Activated naive CD4-positive, alpha-beta T cell treated with Interleukin-2 at 50 U/mL for 16 hours (primary cell): ENCODE measurements around the gene CBLB.
"Not testable (repeated sequence)": the region's sequence is repeated elsewhere in the genome, so short reads cannot be mapped to it uniquely, and the experiment has no call there.

Experiments
- DNase-seq: peaks from one replicate; pipeline ENCODE4 v3.0.0-alpha.2; 2020

CBLB gene

GRCh38 chr3:105815331-105815730 lies 53.5 kb downstream of the CBLB start:
- DNase-seq: not testable (repeated sequence)

GRCh38 chr3:105813710-105814109 lies 55.1 kb downstream of the CBLB start:
- no peak for DNase-seq

GRCh38 chr3:105812194-105812586 lies 56.6 kb downstream of the CBLB start:
- no peak for DNase-seq

- no peak for DNase-seq
Measured at GRCh38 chr3:105811518-105812193, 57.2 kb downstream of the CBLB start.

GRCh38 chr3:105809208-105809888 lies 59.5 kb downstream of the CBLB start:
- DNase-seq: no peak

- no peak for DNase-seq
Measured at GRCh38 chr3:105807701-105808100, 61.1 kb downstream of the CBLB start.

- no peak for DNase-seq
Measured at GRCh38 chr3:105807146-105807545, 61.7 kb downstream of the CBLB start.

GRCh38 chr3:105806359-105806758 lies 62.5 kb downstream of the CBLB start:
- DNase-seq: no peak

GRCh38 chr3:105805404-105805803 lies 63.4 kb downstream of the CBLB start:
- no peak for DNase-seq

GRCh38 chr3:105802118-105802706 lies 66.6 kb downstream of the CBLB start:
- no peak for DNase-seq

GRCh38 chr3:105801397-105801796 lies 67.4 kb downstream of the CBLB start:
- DNase-seq: no peak

- no peak for DNase-seq
Measured at GRCh38 chr3:105800320-105800719, 68.5 kb downstream of the CBLB start.

GRCh38 chr3:105799286-105799685 lies 69.5 kb downstream of the CBLB start:
- no peak for DNase-seq

GRCh38 chr3:105798381-105798934 lies 70.4 kb downstream of the CBLB start:
- no peak for DNase-seq

GRCh38 chr3:105793040-105793439 lies 75.8 kb downstream of the CBLB start:
- DNase-seq: no peak

- no peak for DNase-seq
Measured at GRCh38 chr3:105791919-105792786, 76.7 kb downstream of the CBLB start.

- no peak for DNase-seq
Measured at GRCh38 chr3:105791131-105791530, 77.7 kb downstream of the CBLB start.

- DNase-seq: no peak
Measured at GRCh38 chr3:105790534-105790933, 78.3 kb downstream of the CBLB start.

- DNase-seq: no peak
Measured at GRCh38 chr3:105788593-105788992, 80.2 kb downstream of the CBLB start.

GRCh38 chr3:105787453-105787852 lies 81.4 kb downstream of the CBLB start:
- no peak for DNase-seq

GRCh38 chr3:105786990-105787389 lies 81.8 kb downstream of the CBLB start:
- DNase-seq: no peak

- DNase-seq: no peak
Measured at GRCh38 chr3:105786241-105786640, 82.6 kb downstream of the CBLB start.

- DNase-seq: no peak
Measured at GRCh38 chr3:105785803-105786202, 83.0 kb downstream of the CBLB start.
